Uterus (tissue), 4 donors: ENCODE measurements around the gene ANKRD37. TPM values are rescaled to one million over a fixed set of nuclear protein-coding genes. Genes with fewer than 3 reads are reported as not detected.
"Not testable (repeated sequence)": the region's sequence is repeated elsewhere in the genome, so short reads cannot be mapped to it uniquely, and the experiment has no call there.

ENCODE experiments used
- DNase-seq, 2 donors: peaks; one replicate each; pipeline ENCODE4 v3.0.0-alpha.2; 2019 to 2020
- H3K27ac ChIP-seq, 2 donors: fragments of 200-600 bp; sonication (generic); 1 replicate in 1 of 2; 2 replicates in 1 of 2; pipeline ENCODE4 v1.5.1; 2016 to 2018
- H3K27me3 ChIP-seq, 2 donors: fragments of 200-600 bp; sonication (generic); one replicate each; pipeline ENCODE4 v1.5.1; 2018 to 2019; ENCODE audit warnings: control low read depth in 1 of 2
- H3K36me3 ChIP-seq, 2 donors: fragments of 200-600 bp; sonication (generic); one replicate each; pipeline ENCODE4 v1.5.1; 2019; ENCODE audit warnings: control low read depth in 1 of 2
- H3K4me1 ChIP-seq, 2 donors: fragments of 200-600 bp; sonication (generic); one replicate each; pipeline ENCODE4 v1.5.1; 2018 to 2019; ENCODE audit warnings: control low read depth in 1 of 2
- H3K4me3 ChIP-seq, 2 donors: fragments of 200-600 bp; sonication (generic); 1 replicate in 1 of 2; 2 replicates in 1 of 2; pipeline ENCODE4 v1.5.1; 2018 to 2019; ENCODE audit warnings: mild to moderate bottlenecking in 1 of 2
- H3K9me3 ChIP-seq, 2 donors: fragments of 200-600 bp; sonication (generic); one replicate each; pipeline ENCODE4 v1.5.1; 2019; ENCODE audit warnings: control low read depth in 1 of 2
- CTCF ChIP-seq, 4 experiments: fragments of 200-600 bp in 2 of 4; fragments of 450-650 bp in 2 of 4; sonication (generic) in 2 of 4; IDR thresholded peaks; one replicate each; pipeline ENCODE4 v1.5.1; 2016 to 2019; ENCODE audit warnings: antibody characterized with exemption in 4 of 4, mild to moderate bottlenecking in 2 of 4, moderate library complexity in 1 of 4
- POLR2A ChIP-seq, 2 donors: fragments of 450-650 bp; IDR thresholded peaks; one replicate each; pipeline ENCODE4 v1.6.1; 2016; ENCODE audit warnings: antibody characterized with exemption in 2 of 2, mild to moderate bottlenecking in 1 of 2, moderate library complexity in 1 of 2
- intact Hi-C: fragments of 100-400 bp; cut with DNase I; formaldehyde crosslinking; loops from one replicate; pipeline ENCODE4 v1.15.1; 2023; ENCODE audit warnings: low total_unique reads
- total RNA-seq, 4 donors: library from RNA; depleted of rRNA in 3 of 4; stranded (reverse); fragments of >200 nt in 3 of 4; gene quantifications; one replicate each; pipeline versions ENCODE4 v1.1.0 to v1.2.4, GENCODE V29; 2014 to 2023
- donor health status: DM: yes; HTN: yes; CAD: no.

ANKRD37 gene
- total RNA-seq, 4 donors from 2014 or later = 0.51 to 17.6 (median 10.9) TPM

DNA sequence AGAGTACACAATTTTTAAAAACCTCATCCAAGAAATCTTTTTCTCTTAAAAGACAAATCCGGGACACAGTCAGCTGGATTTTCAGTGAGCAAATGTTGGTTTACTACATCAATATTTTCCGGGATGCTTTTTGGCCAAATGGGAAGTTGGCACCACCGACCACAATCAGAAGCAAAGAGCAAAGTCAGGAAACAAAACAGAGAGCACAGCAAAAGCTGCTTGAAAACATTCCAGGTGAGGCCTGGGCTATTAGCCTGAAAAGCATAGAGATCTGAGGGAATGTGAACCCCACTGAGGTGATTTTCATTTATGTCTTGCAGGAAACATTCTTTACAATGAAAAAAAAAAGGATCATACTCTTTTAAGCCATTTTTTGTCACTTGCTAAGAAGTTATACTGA, 34.8 kb upstream of the ANKRD37 start:
- no peak overlapping the region for H3K4me3 ChIP-seq
- no peaks in the 10 kb centered on the region for H3K36me3 ChIP-seq
- TF ChIP-seq POLR2A (IDR thresholded peaks at IDR 0.05) (no peak), CTCF (IDR thresholded peaks at IDR 0.05) (no peak)
- no peaks in the 10 kb centered on the region for H3K27me3 ChIP-seq
- H3K27ac ChIP-seq = no peak overlapping the region
- H3K9me3 ChIP-seq = no peaks in the 10 kb centered on the region
- H3K4me1 ChIP-seq = no peaks in the 10 kb centered on the region
- intact Hi-C loops = no loop called here
- no peak for DNase-seq

- H3K27me3 ChIP-seq, DNase-seq, H3K27ac ChIP-seq, H3K36me3 ChIP-seq, H3K4me3 ChIP-seq, H3K4me1 ChIP-seq, intact Hi-C loops, H3K9me3 ChIP-seq: not testable (repeated sequence)
Measured at GRCh38 chr4:185362570-185362969, 34.1 kb upstream of the ANKRD37 start.

GRCh38 chr4:185363251-185363650, 33.4 kb upstream of the ANKRD37 start:
- no peak overlapping the region for H3K4me3 ChIP-seq
- no peaks in the 10 kb centered on the region for H3K4me1 ChIP-seq
- no peaks in the 10 kb centered on the region for H3K36me3 ChIP-seq
- intact Hi-C loops = no loop called here
- no peak overlapping the region for H3K27ac ChIP-seq
- no peaks in the 10 kb centered on the region for H3K9me3 ChIP-seq
- no peak for DNase-seq
- no peaks in the 10 kb centered on the region for H3K27me3 ChIP-seq
- TF ChIP-seq CTCF (IDR thresholded peaks at IDR 0.05) = no peak
- no peak for TF ChIP-seq POLR2A (IDR thresholded peaks at IDR 0.05)

DNA sequence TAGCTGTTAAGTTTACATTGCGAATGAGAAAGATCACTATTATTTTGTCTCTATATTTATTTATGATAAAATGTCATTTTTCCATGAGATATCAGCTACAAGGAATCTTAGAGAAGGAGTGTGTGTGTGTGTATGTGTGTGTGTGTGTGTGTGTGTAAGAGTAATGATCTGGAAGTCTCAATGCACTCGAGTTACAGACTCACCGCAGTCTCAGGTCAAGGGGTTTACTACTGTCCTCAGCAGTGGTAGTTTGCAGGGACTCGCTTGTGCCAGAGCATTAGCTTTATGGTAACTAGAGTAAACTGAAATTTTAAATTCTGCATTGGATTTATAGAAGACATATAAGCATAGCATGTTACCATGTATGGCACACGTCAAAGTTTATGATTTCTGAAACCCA, 31.8 kb upstream of the ANKRD37 start:
- Histone ChIP-seq H3K4me3 (no peak overlapping the region), H3K4me1 (no peaks in the 10 kb centered on the region), H3K27me3 (no peaks in the 10 kb centered on the region), H3K27ac (no peak overlapping the region), H3K9me3 (no peaks in the 10 kb centered on the region), H3K36me3 (no peaks in the 10 kb centered on the region)
- no peak for TF ChIP-seq CTCF (IDR thresholded peaks at IDR 0.05)
- TF ChIP-seq POLR2A (IDR thresholded peaks at IDR 0.05) = no peak
- DNase-seq = no peak
- intact Hi-C loops = no loop called here

GRCh38 chr4:185369731-185370130, 26.9 kb upstream of the ANKRD37 start:
- Histone ChIP-seq H3K27me3 (no peaks in the 10 kb centered on the region), H3K27ac (no peak overlapping the region), H3K4me1 (no peaks in the 10 kb centered on the region), H3K9me3 (no peaks in the 10 kb centered on the region), H3K4me3 (no peak overlapping the region), H3K36me3 (no peaks in the 10 kb centered on the region)
- DNase-seq = no peak
- TF ChIP-seq POLR2A (IDR thresholded peaks at IDR 0.05) (no peak), CTCF (IDR thresholded peaks at IDR 0.05) (no peak)
- intact Hi-C loops = no loop called here

DNA sequence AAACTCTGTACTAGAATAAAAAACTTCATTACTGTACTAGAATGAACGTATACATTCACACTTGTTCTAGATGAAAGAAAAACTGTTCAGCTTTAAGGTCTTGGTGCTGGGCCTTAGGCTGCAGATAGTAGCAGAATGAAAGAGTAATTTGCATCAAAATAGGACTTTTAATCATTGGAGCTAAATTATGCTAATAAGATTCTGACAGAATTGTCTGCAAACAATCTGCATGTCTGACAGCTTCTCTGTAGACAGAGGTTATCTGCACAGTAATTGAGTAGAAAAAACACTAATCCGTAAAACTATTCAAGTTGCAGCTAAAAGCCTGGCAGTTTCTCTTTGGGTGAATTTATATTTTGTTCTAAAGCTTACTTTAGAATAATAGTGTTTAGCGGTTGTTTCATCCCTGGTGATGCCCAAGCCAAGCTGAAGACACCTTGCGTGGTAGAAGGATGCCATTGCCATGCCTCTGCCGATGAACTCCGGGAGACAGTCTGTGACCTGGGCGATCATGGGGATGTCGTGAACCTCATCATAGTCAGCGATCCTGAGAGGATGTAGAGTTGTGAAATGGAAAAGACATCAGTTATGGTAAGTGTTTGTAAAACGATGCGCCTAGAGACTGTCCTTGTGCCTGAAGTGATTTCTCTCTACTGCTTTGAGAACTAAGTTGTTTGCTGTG, 26.2 kb upstream of the ANKRD37 start:
- Histone ChIP-seq H3K4me3 (no peak overlapping the region), H3K27me3 (no peaks in the 10 kb centered on the region), H3K4me1 (no peaks in the 10 kb centered on the region), H3K27ac (no peak overlapping the region), H3K9me3 (no peaks in the 10 kb centered on the region), H3K36me3 (no peaks in the 10 kb centered on the region)
- DNase-seq = no peak
- TF ChIP-seq POLR2A (IDR thresholded peaks at IDR 0.05) (no peak), CTCF (IDR thresholded peaks at IDR 0.05) (no peak)
- intact Hi-C loops = no loop called here
